ENCODE data around the gene IL10RA.
A peak's percentile ranks its signal among the peaks of the same experiment; 100 is the strongest.

IL10RA gene

DNA sequence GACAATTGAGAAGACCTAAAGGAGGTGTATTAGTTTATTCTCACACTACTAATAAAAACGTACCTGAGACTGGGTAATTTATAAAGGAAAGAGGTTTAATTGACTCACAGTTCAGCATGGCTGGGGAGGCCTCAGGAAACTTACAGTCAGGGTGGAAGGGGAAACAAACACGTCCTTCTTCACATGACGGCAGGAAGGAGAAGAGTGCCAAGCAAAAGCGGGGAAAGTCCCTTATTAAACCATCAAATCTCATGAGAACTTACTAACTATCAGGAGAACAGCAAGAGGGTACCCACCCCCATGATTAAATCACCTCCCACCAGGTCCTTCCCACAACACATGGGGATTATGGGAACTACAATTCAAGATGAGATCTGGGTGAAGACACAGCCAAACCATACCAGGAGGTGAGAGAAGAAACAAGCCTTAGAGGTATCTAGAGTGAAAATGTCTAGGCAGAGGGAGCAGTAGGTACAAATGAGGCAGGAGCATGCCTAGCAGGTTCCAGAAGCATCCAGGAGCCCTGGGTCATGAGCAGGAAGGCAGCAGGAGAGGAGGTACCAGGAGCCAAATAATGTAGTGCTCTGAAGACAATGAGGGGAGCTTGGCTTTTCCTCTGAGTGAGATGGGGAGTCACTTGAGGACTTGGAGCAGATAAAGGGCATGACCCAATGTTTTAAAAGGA, 31.6 kb downstream of the IL10RA start:
- Mint-ChIP-seq H3K27me3 (no peaks in the 10 kb centered on the region), H3K4me3 (no peak overlapping the region), H3K4me1 (ENCODE audit: low read depth) (peaks cover 51% of the 10 kb centered on the region), H3K36me3 (peaks cover 24% of the 10 kb centered on the region), H3K9me3 (ENCODE audit: low read depth) (peaks cover 25% of the 10 kb centered on the region), H3K27ac (peak overlapping the region; percentile 22)

GRCh38 chr11:118018401-118018800, 32.2 kb downstream of the IL10RA start:
- Mint-ChIP-seq H3K27me3 (no peaks in the 10 kb centered on the region), H3K36me3 (peaks cover 23% of the 10 kb centered on the region), H3K9me3 (ENCODE audit: low read depth) (peaks cover 25% of the 10 kb centered on the region), H3K4me3 (no peak overlapping the region), H3K27ac (no peak overlapping the region), H3K4me1 (ENCODE audit: low read depth) (peaks cover 45% of the 10 kb centered on the region)

DNA sequence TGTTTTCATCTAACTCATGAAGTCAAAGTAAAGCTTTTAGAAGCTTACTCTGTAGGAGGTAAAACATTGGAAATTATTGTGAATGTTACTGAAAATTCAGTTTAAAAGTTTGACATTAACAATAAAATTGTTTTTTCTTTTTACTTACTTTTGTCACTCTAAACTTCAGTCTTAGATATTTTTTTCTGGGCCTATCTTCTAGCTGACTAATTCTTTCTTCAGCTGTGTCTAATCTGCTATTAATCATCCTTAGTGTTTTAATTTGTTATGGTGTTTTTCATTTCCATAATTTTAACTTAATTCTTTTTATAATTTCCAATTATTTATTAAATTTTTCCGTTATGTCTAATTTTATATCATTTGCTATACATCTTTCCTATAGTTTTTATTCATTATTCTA, 35.0 kb downstream of the IL10RA start:
- no peak overlapping the region for H3K27ac Mint-ChIP-seq
- no peaks in the 10 kb centered on the region for H3K27me3 Mint-ChIP-seq
- H3K36me3 Mint-ChIP-seq, result peaks cover 22% of the 10 kb centered on the region
- no peak overlapping the region for H3K4me3 Mint-ChIP-seq
- peaks cover 21% of the 10 kb centered on the region for H3K9me3 Mint-ChIP-seq (ENCODE audit: low read depth)
- peaks cover 18% of the 10 kb centered on the region for H3K4me1 Mint-ChIP-seq (ENCODE audit: low read depth)

DNA sequence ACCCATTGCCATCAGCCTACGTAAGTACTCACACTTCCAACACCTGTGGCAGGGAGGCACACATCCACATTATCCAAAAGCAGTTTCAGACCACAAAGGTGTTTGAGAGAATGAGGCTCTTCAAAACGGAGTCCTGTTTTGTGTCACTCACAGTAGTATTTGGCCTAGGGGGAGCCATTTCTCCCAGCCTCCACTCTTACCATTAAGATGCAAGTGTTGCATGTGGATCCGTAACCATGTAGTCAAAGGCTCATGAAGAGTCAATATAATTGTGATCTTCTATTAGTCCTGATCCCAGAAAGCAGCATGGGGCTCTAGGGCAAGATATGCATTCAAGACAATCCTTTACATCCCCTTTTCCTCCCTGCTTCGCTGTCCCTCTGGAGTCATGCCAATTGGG, 41.5 kb downstream of the IL10RA start:
- Mint-ChIP-seq H3K27me3 (no peaks in the 10 kb centered on the region), H3K27ac (no peak overlapping the region), H3K4me1 (ENCODE audit: low read depth) (peaks cover 22% of the 10 kb centered on the region), H3K9me3 (ENCODE audit: low read depth) (no peaks in the 10 kb centered on the region), H3K4me3 (no peak overlapping the region), H3K36me3 (peaks cover 2% of the 10 kb centered on the region)

DNA sequence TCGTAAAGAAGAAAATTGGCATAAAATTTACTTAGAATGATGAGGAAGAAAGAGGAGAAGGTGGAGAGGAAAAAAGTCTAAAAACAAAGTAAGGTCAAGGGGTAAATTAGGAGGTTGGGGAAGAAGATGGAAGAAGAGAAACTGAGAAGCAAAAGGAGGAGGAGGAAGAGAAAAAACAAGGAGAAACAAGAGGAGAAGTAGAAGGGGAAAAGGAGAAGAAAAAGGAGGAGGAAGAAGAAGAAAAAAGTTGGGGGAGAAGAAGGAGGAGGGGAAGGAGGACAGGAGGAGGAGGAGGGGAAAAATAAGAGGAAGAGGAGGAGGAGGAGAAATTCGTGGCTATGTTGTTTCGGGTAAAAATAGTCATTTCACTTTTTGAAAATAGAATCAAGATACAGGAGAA, 42.4 kb downstream of the IL10RA start:
- no peaks in the 10 kb centered on the region for H3K27me3 Mint-ChIP-seq
- no peaks in the 10 kb centered on the region for H3K9me3 Mint-ChIP-seq (ENCODE audit: low read depth)
- peaks cover 2% of the 10 kb centered on the region for H3K36me3 Mint-ChIP-seq
- H3K4me3 Mint-ChIP-seq, result no peak overlapping the region
- H3K4me1 Mint-ChIP-seq (ENCODE audit: low read depth), result peaks cover 30% of the 10 kb centered on the region
- peak overlapping the region; percentile 10 for H3K27ac Mint-ChIP-seq

DNA sequence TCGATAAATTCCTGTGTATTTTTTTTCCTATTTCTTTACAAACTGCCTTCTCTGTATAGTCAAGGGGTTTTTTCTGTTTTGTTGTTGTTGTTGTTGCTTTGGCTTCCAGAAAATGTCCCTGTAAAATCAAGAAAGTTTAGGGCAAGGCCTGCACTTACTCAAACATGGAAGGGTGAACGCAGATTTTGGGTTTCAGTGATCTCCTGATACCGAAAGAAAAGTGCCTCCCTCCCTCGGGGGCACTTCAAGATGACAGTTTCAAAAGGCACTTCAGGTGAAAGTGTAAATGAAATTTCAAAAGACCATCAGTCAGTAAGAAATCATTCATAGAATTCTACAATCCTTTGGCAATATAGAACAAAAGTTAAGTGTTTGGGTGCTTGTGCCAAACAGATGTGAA, 47.2 kb downstream of the IL10RA start:
- Mint-ChIP-seq H3K27me3 (no peaks in the 10 kb centered on the region), H3K4me1 (ENCODE audit: low read depth) (peaks cover 28% of the 10 kb centered on the region), H3K36me3 (no peaks in the 10 kb centered on the region), H3K27ac (no peak overlapping the region), H3K9me3 (ENCODE audit: low read depth) (no peaks in the 10 kb centered on the region), H3K4me3 (no peak overlapping the region)

- Mint-ChIP-seq H3K36me3 (no peaks in the 10 kb centered on the region), H3K4me3 (peak overlapping the region; percentile 5), H3K4me1 (ENCODE audit: low read depth) (peaks cover 62% of the 10 kb centered on the region), H3K9me3 (ENCODE audit: low read depth) (no peaks in the 10 kb centered on the region), H3K27me3 (no peaks in the 10 kb centered on the region), H3K27ac (peak overlapping the region; percentile 76)
Measured at GRCh38 chr11:118042141-118042540, 55.9 kb downstream of the IL10RA start.

DNA sequence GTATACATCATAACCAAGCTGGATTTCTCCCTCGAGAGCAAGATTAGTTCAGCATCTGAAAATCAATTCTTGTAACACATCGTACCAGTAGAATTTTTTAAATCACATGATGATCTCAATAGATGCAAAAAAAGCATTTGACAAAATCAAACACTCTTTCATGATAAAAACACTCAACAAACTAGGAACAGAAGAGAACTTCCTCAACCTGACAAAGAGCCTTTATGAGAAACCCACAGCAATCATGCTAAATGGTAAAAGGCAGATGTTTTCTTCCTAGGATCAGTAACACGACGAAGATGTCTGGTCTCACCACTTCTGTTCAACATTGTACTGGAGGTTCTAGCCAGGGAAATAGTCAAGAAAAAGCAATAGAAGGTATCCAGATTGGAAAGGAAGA, 56.6 kb downstream of the IL10RA start:
- no peaks in the 10 kb centered on the region for H3K9me3 Mint-ChIP-seq (ENCODE audit: low read depth)
- H3K27me3 Mint-ChIP-seq, result no peaks in the 10 kb centered on the region
- peaks cover 67% of the 10 kb centered on the region for H3K4me1 Mint-ChIP-seq (ENCODE audit: low read depth)
- no peaks in the 10 kb centered on the region for H3K36me3 Mint-ChIP-seq
- H3K4me3 Mint-ChIP-seq, result peak overlapping the region; percentile 21
- peak overlapping the region; percentile 76 for H3K27ac Mint-ChIP-seq

DNA sequence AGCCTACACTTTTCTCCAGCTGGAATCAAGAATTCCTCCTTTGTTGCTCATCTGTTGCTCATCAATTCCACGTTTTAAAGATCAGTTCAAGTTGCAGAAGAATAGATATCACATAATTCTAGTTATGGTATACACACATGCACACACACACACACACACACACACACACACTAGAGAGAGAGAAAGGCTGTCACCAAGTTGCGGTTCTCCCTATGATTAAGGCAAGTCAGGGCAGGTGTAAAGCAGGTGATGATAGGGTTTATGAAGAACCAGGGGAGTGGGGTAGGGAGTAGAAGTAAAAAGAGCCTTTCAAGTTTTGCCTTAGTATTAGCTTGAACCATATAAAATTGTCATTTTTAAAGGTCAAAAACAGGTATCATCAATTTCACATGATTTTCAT, 59.0 kb downstream of the IL10RA start:
- H3K4me3 Mint-ChIP-seq, result peak overlapping the region; percentile 35
- H3K27ac Mint-ChIP-seq, result peak overlapping the region; percentile 90
- no peaks in the 10 kb centered on the region for H3K36me3 Mint-ChIP-seq
- H3K4me1 Mint-ChIP-seq (ENCODE audit: low read depth), result peaks cover 77% of the 10 kb centered on the region
- H3K27me3 Mint-ChIP-seq, result no peaks in the 10 kb centered on the region
- no peaks in the 10 kb centered on the region for H3K9me3 Mint-ChIP-seq (ENCODE audit: low read depth)

DNA sequence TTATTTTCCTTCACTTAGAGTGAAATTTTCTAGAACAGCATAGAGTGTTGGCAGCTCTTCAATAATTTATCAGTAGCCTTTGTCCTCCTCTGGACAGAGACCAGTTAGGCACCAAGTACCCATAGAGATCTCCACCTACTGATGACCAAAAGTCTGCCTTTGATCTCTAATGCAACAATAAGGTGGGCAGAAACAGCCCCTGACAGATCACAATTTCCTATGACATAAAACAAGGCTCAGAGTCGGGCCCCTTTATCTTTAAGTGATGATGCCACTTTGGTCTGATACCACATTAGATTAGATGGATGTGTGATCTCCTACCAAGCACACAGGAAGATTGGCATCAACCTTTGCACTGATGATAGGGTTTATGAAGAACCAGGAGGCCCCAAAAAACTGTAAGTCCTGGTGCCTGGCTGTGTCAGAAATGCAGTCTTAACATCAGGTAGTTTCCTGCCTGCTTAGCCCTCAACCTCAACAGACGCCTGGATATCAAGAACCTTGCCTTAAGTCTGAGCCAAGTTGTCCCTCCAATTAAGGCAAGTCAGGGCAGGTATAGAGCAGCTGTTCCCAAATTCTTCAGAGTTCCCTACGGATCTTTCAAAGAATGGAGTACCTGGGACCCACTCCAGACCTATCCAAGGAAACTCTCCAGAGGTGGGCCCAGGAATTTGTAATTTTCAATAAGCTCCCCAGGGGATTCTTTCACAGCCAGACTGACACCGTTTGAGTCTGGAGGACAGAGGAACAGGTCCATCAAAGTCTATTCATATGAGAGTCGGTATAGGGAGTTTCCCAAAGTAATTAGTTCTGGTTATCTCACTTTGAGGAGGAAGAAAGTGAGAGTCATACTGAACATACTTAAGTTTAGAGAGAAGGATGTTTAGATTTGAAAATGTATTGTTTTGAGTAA, 60.1 kb downstream of the IL10RA start:
- peak overlapping the region; percentile 90 for H3K27ac Mint-ChIP-seq
- H3K9me3 Mint-ChIP-seq (ENCODE audit: low read depth), result no peaks in the 10 kb centered on the region
- peaks cover 82% of the 10 kb centered on the region for H3K4me1 Mint-ChIP-seq (ENCODE audit: low read depth)

DNA sequence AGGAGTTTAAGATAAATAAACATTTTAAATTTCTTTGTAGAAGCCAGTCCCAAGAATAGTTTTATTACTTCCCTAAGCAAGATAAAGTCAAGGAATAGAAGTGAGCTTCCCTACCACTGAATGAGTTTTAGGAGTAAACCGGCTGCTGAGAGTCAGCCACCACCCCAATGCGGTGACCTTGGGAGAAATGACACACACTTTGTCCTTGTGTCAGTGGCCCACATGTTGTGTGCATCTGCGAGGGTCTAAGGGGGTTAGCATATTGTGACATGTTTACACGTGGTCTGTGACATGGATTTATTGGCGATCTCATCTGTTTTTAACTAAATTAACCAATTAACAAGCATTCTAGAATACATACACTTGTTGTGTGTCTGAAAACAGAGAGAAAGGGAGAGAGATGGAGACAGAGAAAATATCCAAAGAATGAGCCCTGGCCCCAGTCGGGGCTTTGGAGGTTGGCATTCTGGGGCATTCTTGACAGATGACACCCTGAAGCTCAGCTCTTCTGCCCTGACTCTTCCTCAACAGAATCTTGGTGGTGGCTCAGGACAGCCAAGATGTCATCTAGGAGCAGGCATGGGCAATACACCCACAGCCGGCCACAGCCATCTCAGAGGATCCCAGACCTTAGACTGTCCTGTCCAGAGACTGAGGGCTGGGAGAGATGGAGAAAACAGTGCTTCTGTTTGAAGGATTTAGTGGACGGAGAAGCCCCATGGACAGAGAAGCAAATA, 60.9 kb downstream of the IL10RA start:
- peak overlapping the region; percentile 61 for H3K4me3 Mint-ChIP-seq
- peaks cover 86% of the 10 kb centered on the region for H3K4me1 Mint-ChIP-seq (ENCODE audit: low read depth)

More for the DNA sequence above, 60.1 kb downstream of the IL10RA start:
- Mint-ChIP-seq H3K27me3 (no peaks in the 10 kb centered on the region), H3K36me3 (no peaks in the 10 kb centered on the region), H3K4me3 (peak overlapping the region; percentile 61)

DNA sequence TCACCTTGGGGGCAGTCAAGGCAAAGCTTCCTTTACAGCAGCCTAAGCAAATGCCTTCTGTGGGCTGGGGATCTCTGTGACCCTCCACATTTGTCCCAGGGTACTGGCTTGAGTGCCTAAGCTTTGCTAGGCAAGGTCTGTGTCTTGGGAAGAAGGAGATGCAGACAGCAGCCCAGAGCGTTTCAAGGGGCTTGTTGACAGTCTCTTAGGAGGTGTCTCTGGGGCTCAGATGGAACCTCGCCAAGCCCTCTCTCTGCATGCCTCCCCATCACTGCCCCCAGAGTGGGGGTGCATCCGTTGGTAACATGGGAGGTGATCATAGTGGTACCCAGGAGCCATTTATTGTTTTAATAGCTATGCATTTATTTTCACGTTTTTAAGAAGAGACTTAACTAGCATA, 61.6 kb downstream of the IL10RA start:
- Mint-ChIP-seq H3K27ac (peak overlapping the region; percentile 90), H3K4me1 (ENCODE audit: low read depth) (peaks cover 86% of the 10 kb centered on the region), H3K27me3 (no peaks in the 10 kb centered on the region), H3K9me3 (ENCODE audit: low read depth) (no peaks in the 10 kb centered on the region), H3K4me3 (peak overlapping the region; percentile 5), H3K36me3 (no peaks in the 10 kb centered on the region)

More for the DNA sequence above, 60.9 kb downstream of the IL10RA start:
- no peaks in the 10 kb centered on the region for H3K36me3 Mint-ChIP-seq
- H3K27me3 Mint-ChIP-seq, result no peaks in the 10 kb centered on the region
- H3K9me3 Mint-ChIP-seq (ENCODE audit: low read depth), result no peaks in the 10 kb centered on the region
- H3K27ac Mint-ChIP-seq, result peak overlapping the region; percentile 90

DNA sequence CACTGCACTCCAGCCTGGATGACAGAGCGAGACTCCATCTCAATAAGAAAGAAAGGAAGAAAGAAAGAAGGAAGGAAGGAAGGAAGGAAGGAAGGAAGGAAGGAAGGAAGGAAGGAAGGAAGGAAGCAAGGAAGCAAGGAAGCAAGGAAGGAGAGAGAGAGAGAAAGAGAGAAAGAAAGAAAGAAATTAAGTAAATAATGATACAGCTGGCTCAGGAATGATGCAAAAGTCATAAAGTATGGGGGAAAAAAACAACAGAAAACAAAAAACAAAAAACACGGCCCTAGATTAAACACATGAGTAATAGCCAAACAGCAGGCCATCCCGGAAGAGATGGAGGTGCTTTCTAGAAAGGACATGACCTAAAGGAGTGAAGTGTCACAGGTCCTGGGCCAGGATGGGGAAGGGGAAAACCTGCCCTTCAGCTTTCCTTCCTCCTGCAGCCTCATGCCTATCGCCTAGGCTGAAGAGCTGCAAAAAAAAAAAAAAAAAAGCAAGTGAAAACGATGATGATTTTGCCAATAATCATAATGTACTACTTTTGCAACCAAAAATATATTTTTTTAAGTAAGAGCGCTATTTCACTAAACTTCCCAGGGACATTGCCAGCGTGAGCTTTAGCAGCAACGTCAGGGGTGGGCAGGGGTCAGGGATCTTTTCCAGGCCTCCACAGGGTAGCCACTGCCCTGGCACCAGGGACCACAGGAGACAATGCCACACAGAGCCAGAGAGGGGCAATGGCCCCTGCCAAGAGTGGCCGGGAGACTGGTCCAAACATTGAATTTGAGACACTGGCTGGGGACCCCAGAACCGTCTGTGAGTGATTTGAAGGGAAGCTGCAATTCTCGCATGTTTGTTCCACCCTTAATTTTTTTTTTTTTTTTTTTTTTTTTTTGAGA, 62.5 kb downstream of the IL10RA start:
- H3K4me3 Mint-ChIP-seq, result no peak overlapping the region
- peak overlapping the region; percentile 73 for H3K27ac Mint-ChIP-seq

GRCh38 chr11:118049771-118050170, 63.6 kb downstream of the IL10RA start:
- H3K36me3 Mint-ChIP-seq, result no peaks in the 10 kb centered on the region

More for the DNA sequence above, 62.5 kb downstream of the IL10RA start:
- Mint-ChIP-seq H3K9me3 (ENCODE audit: low read depth) (no peaks in the 10 kb centered on the region), H3K36me3 (no peaks in the 10 kb centered on the region), H3K4me1 (ENCODE audit: low read depth) (peaks cover 83% of the 10 kb centered on the region), H3K27me3 (no peaks in the 10 kb centered on the region)

More at GRCh38 chr11:118049771-118050170, 63.6 kb downstream of the IL10RA start:
- H3K27ac Mint-ChIP-seq, result peak overlapping the region; percentile 97
- H3K9me3 Mint-ChIP-seq (ENCODE audit: low read depth), result no peaks in the 10 kb centered on the region
- no peaks in the 10 kb centered on the region for H3K27me3 Mint-ChIP-seq
- peaks cover 74% of the 10 kb centered on the region for H3K4me1 Mint-ChIP-seq (ENCODE audit: low read depth)
- H3K4me3 Mint-ChIP-seq, result no peak overlapping the region

All from activated naive CD8-positive, alpha-beta T cell (primary cell).